CD4-positive, alpha-beta T cell treated with Interleukin-1 beta for 1 hour (primary cell): ENCODE measurements around the gene NRXN3.
A peak's percentile ranks its signal among the peaks of the same experiment; 100 is the strongest.

Experiments used
- DNase-seq, 2 donors: peaks; one replicate each; pipeline ENCODE4 v3.0.0-alpha.2; 2020 to 2022

NRXN3 gene

GRCh38 chr14:78848234-78848820, 678.2 kb downstream of the NRXN3 start:
- peak in 1 of 2 donors; percentile 10 for DNase-seq

- DNase-seq = no peak
Observed at GRCh38 chr14:78849952-78850351, 679.8 kb downstream of the NRXN3 start.

GRCh38 chr14:78851189-78851588, 681.0 kb downstream of the NRXN3 start:
- DNase-seq = no peak

- DNase-seq = no peak
Observed at GRCh38 chr14:78852040-78852439, 681.9 kb downstream of the NRXN3 start.

- no peak for DNase-seq
Observed at GRCh38 chr14:78857974-78858373, 687.8 kb downstream of the NRXN3 start.

- no peak for DNase-seq
Observed at GRCh38 chr14:78863143-78863542, 693.0 kb downstream of the NRXN3 start.

- no peak for DNase-seq
Observed at GRCh38 chr14:78872837-78873236, 702.7 kb downstream of the NRXN3 start.

GRCh38 chr14:78873581-78873980, 703.4 kb downstream of the NRXN3 start:
- DNase-seq = no peak

GRCh38 chr14:78875049-78875448, 704.9 kb downstream of the NRXN3 start:
- DNase-seq = no peak

- DNase-seq = no peak
Observed at GRCh38 chr14:78885884-78886283, 715.7 kb downstream of the NRXN3 start.

GRCh38 chr14:78897443-78897842, 727.3 kb downstream of the NRXN3 start:
- no peak for DNase-seq

- no peak for DNase-seq
Observed at GRCh38 chr14:78902010-78902623, 731.9 kb downstream of the NRXN3 start.

- DNase-seq = no peak
Observed at GRCh38 chr14:78904094-78904493, 733.9 kb downstream of the NRXN3 start.

GRCh38 chr14:78917462-78917861, 747.3 kb downstream of the NRXN3 start:
- no peak for DNase-seq

- no peak for DNase-seq
Observed at GRCh38 chr14:78921856-78922255, 751.7 kb downstream of the NRXN3 start.

GRCh38 chr14:78927261-78927660, 757.1 kb downstream of the NRXN3 start:
- no peak for DNase-seq

GRCh38 chr14:78933166-78933565, 763.0 kb downstream of the NRXN3 start:
- DNase-seq = no peak

- DNase-seq = no peak
Observed at GRCh38 chr14:78933948-78934524, 763.9 kb downstream of the NRXN3 start.

GRCh38 chr14:78946949-78947348, 776.8 kb downstream of the NRXN3 start:
- DNase-seq = no peak

GRCh38 chr14:78947681-78948080, 777.5 kb downstream of the NRXN3 start:
- DNase-seq = no peak

GRCh38 chr14:78950649-78951048, 780.5 kb downstream of the NRXN3 start:
- no peak for DNase-seq

- DNase-seq = no peak
Observed at GRCh38 chr14:78951602-78952001, 781.4 kb downstream of the NRXN3 start.

GRCh38 chr14:78959674-78960264, 789.6 kb downstream of the NRXN3 start:
- DNase-seq = peak; percentile 10 to 35

- DNase-seq = no peak
Observed at GRCh38 chr14:78967111-78967809, 797.1 kb downstream of the NRXN3 start.
